Karpas-422 (cell line): ENCODE data around the gene EBLN2. TPM values are rescaled to one million over a fixed set of nuclear protein-coding genes. Genes with fewer than 3 reads are reported as not detected.

Experiments
- DNase-seq: peaks from one replicate; pipeline ENCODE4 v3.0.0-alpha.2; 2015
- H2AFZ ChIP-seq: fragments of 200-600 bp; sonication (generic); 2 replicates; pipeline ENCODE4 v1.6.1; 2014; ENCODE audit warnings: antibody characterized with exemption, low read length, mixed read lengths
- H3K27ac ChIP-seq: fragments of 200-600 bp; sonication (generic); 2 replicates; pipeline ENCODE4 v1.5.1; 2014; ENCODE audit warnings: mild to moderate bottlenecking, low read length, moderate library complexity
- H3K27me3 ChIP-seq: fragments of 200-600 bp; sonication (generic); 2 replicates; pipeline ENCODE4 v1.6.1; 2014; ENCODE audit warnings: low read length, mixed read lengths
- H3K36me3 ChIP-seq: fragments of 200-600 bp; sonication (generic); 2 replicates; pipeline ENCODE4 v1.6.1; 2014; ENCODE audit warnings: low read length, mixed read lengths; ENCODE audit not compliant: insufficient read depth
- H3K4me1 ChIP-seq: fragments of 200-600 bp; sonication (generic); 2 replicates; pipeline ENCODE4 v1.6.1; 2014; ENCODE audit warnings: mild to moderate bottlenecking, low read length, mixed read lengths
- H3K4me2 ChIP-seq: fragments of 200-600 bp; sonication (generic); 2 replicates; pipeline ENCODE4 v1.6.1; 2014; ENCODE audit warnings: low read length, low read depth, mild to moderate bottlenecking; ENCODE audit not compliant: poor library complexity, severe bottlenecking
- H3K4me3 ChIP-seq: fragments of 200-600 bp; sonication (generic); 2 replicates; pipeline ENCODE4 v1.5.1; 2014; ENCODE audit warnings: mild to moderate bottlenecking, antibody characterized with exemption, low read length, mixed read lengths
- H3K79me2 ChIP-seq: fragments of 200-600 bp; sonication (generic); 2 replicates; pipeline ENCODE4 v1.6.1; 2014; ENCODE audit warnings: mild to moderate bottlenecking, low read length, mixed read lengths
- H3K9ac ChIP-seq: fragments of 200-600 bp; sonication (generic); 2 replicates; pipeline ENCODE4 v1.6.0; 2014; ENCODE audit warnings: low read length
- H3K9me2 ChIP-seq: fragments of 200-600 bp; sonication (generic), shearing (Covaris generic); replicated peaks from 2 replicates; pipeline ENCODE4 v1.6.0; 2014; ENCODE audit warnings: mild to moderate bottlenecking, low read length, moderate library complexity; ENCODE audit not compliant: insufficient read depth
- H3K9me3 ChIP-seq: fragments of 300-700, 200-600 bp; sonication (generic); 2 replicates; pipeline ENCODE4 v1.6.1; 2014; ENCODE audit warnings: low read length, mixed read lengths
- H4K20me1 ChIP-seq: fragments of 200-600 bp; sonication (generic); 2 replicates; pipeline ENCODE4 v1.6.1; 2014; ENCODE audit warnings: mild to moderate bottlenecking, antibody characterized with exemption, low read length, low read depth; ENCODE audit not compliant: insufficient read depth
- total RNA-seq: library from RNA; depleted of rRNA; stranded (reverse); fragments of >200 nt; shearing (Covaris generic); gene quantifications from 2 replicates; pipeline ENCODE4 v1.2.3, GENCODE V29; 2014; ENCODE audit warnings: low replicate concordance

Gene EBLN2
- total RNA-seq, 1 experiment from 2014 or later, result 5.2 TPM

- H3K27me3 ChIP-seq, result no peaks in the 10 kb centered on the region
- no peak overlapping the region for H3K9ac ChIP-seq
- no peak overlapping the region for H3K27ac ChIP-seq
- H3K9me3 ChIP-seq, result no peaks in the 10 kb centered on the region
- H4K20me1 ChIP-seq, result no peaks in the 10 kb centered on the region
- H3K4me3 ChIP-seq, result no peak overlapping the region
- no peaks in the 10 kb centered on the region for H3K4me1 ChIP-seq
- H3K36me3 ChIP-seq, result no peaks in the 10 kb centered on the region
- no peaks in the 10 kb centered on the region for H3K79me2 ChIP-seq
- H3K4me2 ChIP-seq, result no peak overlapping the region
- no peak overlapping the region for H2AFZ ChIP-seq
- DNase-seq, result no peak
- H3K9me2 ChIP-seq, result no peaks in the 10 kb centered on the region
Observed at GRCh38 chr3:73080216-73080966, 18.9 kb downstream of the EBLN2 start.

GRCh38 chr3:73081140-73081539 is 19.7 kb downstream of the EBLN2 start:
- H3K9me3 ChIP-seq, result no peaks in the 10 kb centered on the region
- H3K9me2 ChIP-seq, result no peaks in the 10 kb centered on the region
- no peaks in the 10 kb centered on the region for H4K20me1 ChIP-seq
- H3K79me2 ChIP-seq, result no peaks in the 10 kb centered on the region
- DNase-seq, result no peak
- no peaks in the 10 kb centered on the region for H3K27me3 ChIP-seq
- no peak overlapping the region for H2AFZ ChIP-seq
- H3K36me3 ChIP-seq, result no peaks in the 10 kb centered on the region
- no peak overlapping the region for H3K4me3 ChIP-seq
- H3K4me2 ChIP-seq, result no peak overlapping the region
- no peak overlapping the region for H3K27ac ChIP-seq
- no peaks in the 10 kb centered on the region; the same call in 1 of the 2 replicates for H3K4me1 ChIP-seq
- no peak overlapping the region for H3K9ac ChIP-seq

DNA sequence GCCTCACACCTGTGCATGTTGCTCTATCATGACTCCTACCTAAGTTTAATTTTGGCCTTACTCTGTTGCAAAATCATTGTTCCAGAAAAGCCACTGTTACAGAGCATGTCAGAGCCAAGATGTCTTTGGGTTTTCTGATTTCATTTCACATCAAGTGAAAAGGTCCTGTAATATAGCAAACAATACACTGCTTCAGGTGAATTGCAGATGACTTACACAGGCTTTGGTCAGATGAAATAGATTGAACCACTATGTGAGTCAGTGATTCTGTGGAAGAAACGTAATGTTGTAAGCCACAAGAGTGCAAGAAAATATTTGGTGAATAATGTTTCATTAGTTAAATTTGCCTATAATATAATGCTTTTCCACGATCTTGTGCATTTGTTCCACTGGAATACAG is 22.7 kb downstream of the EBLN2 start:
- no peak for DNase-seq
- H3K4me1 ChIP-seq, result no peaks in the 10 kb centered on the region; the same call in 1 of the 2 replicates
- H3K27me3 ChIP-seq, result no peaks in the 10 kb centered on the region
- no peak overlapping the region for H3K9ac ChIP-seq
- H3K4me2 ChIP-seq, result no peak overlapping the region
- no peaks in the 10 kb centered on the region for H3K36me3 ChIP-seq
- H3K9me2 ChIP-seq, result no peaks in the 10 kb centered on the region
- no peak overlapping the region for H3K4me3 ChIP-seq
- no peaks in the 10 kb centered on the region for H4K20me1 ChIP-seq
- no peak overlapping the region for H2AFZ ChIP-seq
- no peaks in the 10 kb centered on the region for H3K9me3 ChIP-seq
- no peak overlapping the region for H3K27ac ChIP-seq
- H3K79me2 ChIP-seq, result no peaks in the 10 kb centered on the region

DNA sequence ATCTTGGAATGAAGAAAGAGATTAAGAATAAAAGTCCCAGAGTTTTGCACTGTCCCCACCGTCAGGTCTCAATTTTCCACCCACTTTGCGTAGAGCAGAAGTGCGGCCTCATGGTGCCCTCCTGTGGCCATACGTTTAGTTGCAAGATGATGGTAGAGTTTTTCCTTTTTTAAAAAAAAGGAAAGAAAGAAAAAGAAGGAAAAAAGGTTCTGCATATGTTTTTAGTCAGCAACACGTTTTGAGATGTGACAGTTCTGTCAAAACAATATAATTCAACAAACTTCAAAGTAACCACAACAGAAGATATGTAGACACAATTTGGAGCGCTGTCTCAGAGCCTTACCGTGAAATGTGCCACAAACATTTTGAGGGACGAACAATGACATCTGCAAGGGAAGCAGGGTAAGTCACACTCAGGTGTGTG is 24.6 kb downstream of the EBLN2 start:
- no peaks in the 10 kb centered on the region for H4K20me1 ChIP-seq
- H3K27me3 ChIP-seq, result no peaks in the 10 kb centered on the region
- H3K27ac ChIP-seq, result no peak overlapping the region
- H3K9ac ChIP-seq, result no peak overlapping the region
- no peaks in the 10 kb centered on the region; the same call in 1 of the 2 replicates for H3K4me1 ChIP-seq
- H3K36me3 ChIP-seq, result no peaks in the 10 kb centered on the region
- no peak overlapping the region for H3K4me2 ChIP-seq
- no peak overlapping the region for H2AFZ ChIP-seq
- no peaks in the 10 kb centered on the region for H3K79me2 ChIP-seq
- peak; percentile 70 for DNase-seq
- H3K4me3 ChIP-seq, result no peak overlapping the region
- H3K9me2 ChIP-seq, result no peaks in the 10 kb centered on the region
- no peaks in the 10 kb centered on the region for H3K9me3 ChIP-seq

DNA sequence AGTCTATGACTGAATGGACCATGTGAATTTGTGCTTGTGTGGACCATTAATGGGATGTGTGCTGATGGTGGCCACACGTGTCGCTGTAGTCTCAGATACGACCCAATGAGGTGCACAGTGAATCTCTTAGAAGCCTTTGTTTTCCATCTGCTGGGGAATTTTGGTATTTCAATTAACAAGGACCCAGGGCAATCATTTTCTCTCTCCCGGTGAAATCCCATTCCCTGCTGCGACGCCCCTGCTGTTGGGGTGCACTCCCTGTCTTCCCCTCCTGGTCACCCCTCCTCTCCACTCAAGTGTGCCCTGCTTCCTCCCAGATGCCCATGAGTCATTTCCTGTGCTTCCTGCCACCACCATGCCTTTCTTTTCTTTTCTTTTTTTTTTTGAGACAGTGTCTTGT is 32.7 kb downstream of the EBLN2 start:
- no peaks in the 10 kb centered on the region for H3K4me1 ChIP-seq
- no peak overlapping the region for H3K27ac ChIP-seq
- no peak overlapping the region for H3K9ac ChIP-seq
- no peaks in the 10 kb centered on the region for H3K36me3 ChIP-seq
- H3K9me2 ChIP-seq, result no peaks in the 10 kb centered on the region
- no peaks in the 10 kb centered on the region for H3K79me2 ChIP-seq
- no peak overlapping the region for H3K4me3 ChIP-seq
- no peaks in the 10 kb centered on the region for H4K20me1 ChIP-seq
- H3K4me2 ChIP-seq, result no peak overlapping the region
- H2AFZ ChIP-seq, result no peak overlapping the region
- no peak for DNase-seq
- no peaks in the 10 kb centered on the region for H3K9me3 ChIP-seq
- H3K27me3 ChIP-seq, result no peaks in the 10 kb centered on the region

- no peaks in the 10 kb centered on the region for H3K9me3 ChIP-seq
- H3K4me2 ChIP-seq, result no peak overlapping the region
- no peak overlapping the region for H3K4me3 ChIP-seq
- H3K9ac ChIP-seq, result no peak overlapping the region
- H3K27me3 ChIP-seq, result no peaks in the 10 kb centered on the region
- no peak overlapping the region for H3K27ac ChIP-seq
- no peaks in the 10 kb centered on the region for H3K79me2 ChIP-seq
- H3K4me1 ChIP-seq, result no peaks in the 10 kb centered on the region
- no peak for DNase-seq
- no peaks in the 10 kb centered on the region for H4K20me1 ChIP-seq
- H2AFZ ChIP-seq, result no peak overlapping the region
- H3K36me3 ChIP-seq, result no peaks in the 10 kb centered on the region
- no peaks in the 10 kb centered on the region for H3K9me2 ChIP-seq
Observed at GRCh38 chr3:73094951-73095350, 33.5 kb downstream of the EBLN2 start.

GRCh38 chr3:73096169-73096568 is 34.7 kb downstream of the EBLN2 start:
- Histone ChIP-seq H3K4me2 (no peak overlapping the region), H3K27me3 (no peaks in the 10 kb centered on the region), H3K4me1 (no peaks in the 10 kb centered on the region), H3K9me3 (no peaks in the 10 kb centered on the region), H3K9me2 (no peaks in the 10 kb centered on the region), H3K9ac (no peak overlapping the region), H3K4me3 (no peak overlapping the region), H3K36me3 (no peaks in the 10 kb centered on the region), H3K79me2 (no peaks in the 10 kb centered on the region), H3K27ac (no peak overlapping the region), H4K20me1 (no peaks in the 10 kb centered on the region), H2AFZ (no peak overlapping the region)
- no peak for DNase-seq

- H3K79me2 ChIP-seq, result no peaks in the 10 kb centered on the region
- no peak overlapping the region for H3K4me2 ChIP-seq
- H3K9me2 ChIP-seq, result no peaks in the 10 kb centered on the region
- no peak overlapping the region for H2AFZ ChIP-seq
- no peak for DNase-seq
- no peaks in the 10 kb centered on the region for H3K36me3 ChIP-seq
- H3K9me3 ChIP-seq, result no peaks in the 10 kb centered on the region
- no peaks in the 10 kb centered on the region for H4K20me1 ChIP-seq
- no peaks in the 10 kb centered on the region for H3K4me1 ChIP-seq
- H3K9ac ChIP-seq, result no peak overlapping the region
- no peak overlapping the region for H3K27ac ChIP-seq
- H3K4me3 ChIP-seq, result no peak overlapping the region
- no peaks in the 10 kb centered on the region for H3K27me3 ChIP-seq
Observed at GRCh38 chr3:73098026-73098425, 36.6 kb downstream of the EBLN2 start.
